ENCODE data around the gene NDUFA3. TPM values are rescaled to one million over a fixed set of nuclear protein-coding genes. Genes with fewer than 3 reads are reported as not detected.

Gene NDUFA3
- total RNA-seq, 2 donors from 2014 or later: 196 to 229 TPM

- Histone ChIP-seq H3K4me3 (ENCODE audit: low read length) (no peak overlapping the region), H3K27ac (ENCODE audit: low read depth, low read length) (no peak overlapping the region), H3K27me3 (ENCODE audit: control insufficient read depth, insufficient read depth, low read length, poor library complexity, severe bottlenecking) (no peaks in the 10 kb centered on the region), H3K9ac (ENCODE audit: extremely low read depth, low read length, poor library complexity, severe bottlenecking) (no peak overlapping the region), H3K4me1 (ENCODE audit: control insufficient read depth, insufficient read depth, low read length) (no peaks in the 10 kb centered on the region), H3K9me3 (ENCODE audit: control insufficient read depth, low read length) (no peaks in the 10 kb centered on the region), H3K36me3 (ENCODE audit: control insufficient read depth, insufficient read depth, low read length) (peaks cover 33% of the 10 kb centered on the region)
- 89 to 93% methylated on average over 5 to 15 of the region's 15 CpGs for WGBS, 2 experiments (ENCODE audit: insufficient coverage in 1 of 2, insufficient read length in 1 of 2)
- Mint-ChIP-seq H3K9me3 (no peaks in the 10 kb centered on the region), H3K27ac (no peak overlapping the region), H3K4me1 (peaks cover 6% of the 10 kb centered on the region), H3K27me3 (ENCODE audit: insufficient read depth) (no peaks in the 10 kb centered on the region), H3K4me3 (no peak overlapping the region), H3K36me3 (ENCODE audit: low read depth) (peaks cover 53% of the 10 kb centered on the region)
- TF ChIP-seq CTCF (conservative IDR thresholded peaks at IDR 0.05): no peak
- DNase-seq: no peak
Measured at GRCh38 chr19:54106716-54107115, 4.1 kb downstream of the NDUFA3 start.

GRCh38 chr19:54107876-54108490 lies 5.3 kb downstream of the NDUFA3 start:
- no peak overlapping the region for H3K4me3 Mint-ChIP-seq
- no peak overlapping the region for H3K27ac Mint-ChIP-seq
- no peak overlapping the region for H3K9ac ChIP-seq (ENCODE audit: extremely low read depth, low read length, poor library complexity, severe bottlenecking)
- H3K27me3 Mint-ChIP-seq (ENCODE audit: insufficient read depth): no peaks in the 10 kb centered on the region
- no peaks in the 10 kb centered on the region for H3K4me1 ChIP-seq (ENCODE audit: control insufficient read depth, insufficient read depth, low read length)
- H3K27me3 ChIP-seq (ENCODE audit: control insufficient read depth, insufficient read depth, low read length, poor library complexity, severe bottlenecking): no peaks in the 10 kb centered on the region
- no peaks in the 10 kb centered on the region for H3K9me3 Mint-ChIP-seq
- no peak for DNase-seq
- H3K36me3 Mint-ChIP-seq (ENCODE audit: low read depth): peaks cover 58% of the 10 kb centered on the region
- H3K9me3 ChIP-seq (ENCODE audit: control insufficient read depth, low read length): no peaks in the 10 kb centered on the region
- peaks cover 6% of the 10 kb centered on the region for H3K4me1 Mint-ChIP-seq
- 90 to 91% methylated on average over 15 to 20 of the region's 21 CpGs for WGBS, 2 experiments (ENCODE audit: insufficient coverage in 1 of 2, insufficient read length in 1 of 2)
- no peak overlapping the region for H3K4me3 ChIP-seq (ENCODE audit: low read length)
- no peak for TF ChIP-seq CTCF (conservative IDR thresholded peaks at IDR 0.05)
- peaks cover 34% of the 10 kb centered on the region for H3K36me3 ChIP-seq (ENCODE audit: control insufficient read depth, insufficient read depth, low read length)
- no peak overlapping the region for H3K27ac ChIP-seq (ENCODE audit: low read depth, low read length)

GRCh38 chr19:54108496-54108895 lies 5.8 kb downstream of the NDUFA3 start:
- no peak for TF ChIP-seq CTCF (conservative IDR thresholded peaks at IDR 0.05)

More at GRCh38 chr19:54108496-54108895, 5.8 kb downstream of the NDUFA3 start:
- Mint-ChIP-seq H3K36me3 (ENCODE audit: low read depth) (peaks cover 58% of the 10 kb centered on the region), H3K4me3 (no peak overlapping the region), H3K4me1 (peaks cover 4% of the 10 kb centered on the region), H3K27ac (no peak overlapping the region), H3K27me3 (ENCODE audit: insufficient read depth) (no peaks in the 10 kb centered on the region), H3K9me3 (no peaks in the 10 kb centered on the region)
- H3K4me1 ChIP-seq (ENCODE audit: control insufficient read depth, insufficient read depth, low read length): no peaks in the 10 kb centered on the region
- 95 to 96% methylated on average over 4 to 6 of the region's 7 CpGs for WGBS, 2 experiments (ENCODE audit: insufficient coverage in 1 of 2, insufficient read length in 1 of 2)
- H3K4me3 ChIP-seq (ENCODE audit: low read length): no peak overlapping the region
- DNase-seq: no peak
- no peak overlapping the region for H3K9ac ChIP-seq (ENCODE audit: extremely low read depth, low read length, poor library complexity, severe bottlenecking)
- peaks cover 38% of the 10 kb centered on the region for H3K36me3 ChIP-seq (ENCODE audit: control insufficient read depth, insufficient read depth, low read length)
- H3K9me3 ChIP-seq (ENCODE audit: control insufficient read depth, low read length): no peaks in the 10 kb centered on the region
- H3K27me3 ChIP-seq (ENCODE audit: control insufficient read depth, insufficient read depth, low read length, poor library complexity, severe bottlenecking): no peaks in the 10 kb centered on the region
- no peak overlapping the region for H3K27ac ChIP-seq (ENCODE audit: low read depth, low read length)
